ENCODE data around the gene LRP6.

LRP6 gene

DNA sequence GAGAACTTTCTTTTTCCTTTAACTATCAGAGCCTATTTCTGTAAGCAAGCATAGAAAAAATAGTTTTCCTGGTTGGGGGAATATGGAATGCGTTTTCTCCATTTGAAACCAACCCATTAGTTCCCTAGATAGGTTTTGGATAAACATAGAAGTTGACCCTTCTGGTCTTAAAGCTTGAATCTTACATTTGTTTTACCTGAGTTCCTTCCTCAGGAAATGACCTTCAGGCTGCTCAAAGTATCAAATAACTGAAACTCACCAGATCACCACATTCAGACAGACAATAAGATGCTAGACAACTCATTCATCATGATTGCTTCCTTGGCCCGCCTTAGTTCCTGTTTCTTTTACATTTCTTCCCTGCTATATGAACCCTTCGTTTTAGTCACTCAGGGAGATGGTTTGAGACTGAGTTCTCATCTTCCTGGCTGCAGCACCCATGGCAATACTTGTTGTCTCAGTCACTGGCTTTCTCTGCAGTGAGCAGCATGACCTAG is 52.2 kb downstream of the LRP6 start:
- DNase-seq (ENCODE audit: low read depth in 2 of 2) = no peak

DNA sequence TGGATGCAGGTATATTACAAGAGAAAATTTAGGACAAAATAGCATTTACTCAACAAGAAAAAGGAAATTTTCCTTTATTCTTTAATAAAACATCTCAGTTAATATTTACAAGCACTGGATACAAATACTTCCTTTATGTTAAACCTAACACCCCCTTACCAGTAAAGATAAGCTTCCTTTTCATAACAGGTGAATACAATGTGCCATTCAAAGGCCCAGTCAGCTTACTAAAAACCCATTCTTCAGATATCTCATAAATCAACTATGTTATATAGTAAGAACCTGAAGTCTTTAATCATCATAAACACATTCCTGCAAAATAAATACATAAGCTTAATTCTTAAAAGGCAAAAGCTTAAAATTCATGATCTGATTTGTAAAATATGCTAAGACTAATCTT is 52.6 kb downstream of the LRP6 start:
- DNase-seq (ENCODE audit: low read depth in 2 of 2) = no peak

DNA sequence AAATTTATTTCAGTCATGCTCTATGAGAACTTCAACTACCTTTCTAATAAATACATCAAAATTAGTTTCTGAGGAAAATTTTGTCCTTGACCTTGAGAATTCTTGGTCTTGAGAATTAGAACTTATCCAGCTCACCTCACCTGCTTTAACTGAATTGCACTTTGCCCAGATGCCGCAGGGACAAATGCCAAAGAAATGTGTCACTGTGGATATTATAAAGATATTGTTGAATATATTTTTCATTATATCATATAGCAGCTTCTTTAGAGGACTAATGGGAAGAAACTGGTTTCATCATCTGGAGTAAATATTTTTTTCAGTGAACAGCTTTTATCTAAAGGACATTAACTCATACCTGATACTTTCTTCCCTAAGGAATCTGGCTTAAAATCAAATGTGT is 54.1 kb downstream of the LRP6 start:
- DNase-seq (ENCODE audit: low read depth in 2 of 2) = no peak

DNA sequence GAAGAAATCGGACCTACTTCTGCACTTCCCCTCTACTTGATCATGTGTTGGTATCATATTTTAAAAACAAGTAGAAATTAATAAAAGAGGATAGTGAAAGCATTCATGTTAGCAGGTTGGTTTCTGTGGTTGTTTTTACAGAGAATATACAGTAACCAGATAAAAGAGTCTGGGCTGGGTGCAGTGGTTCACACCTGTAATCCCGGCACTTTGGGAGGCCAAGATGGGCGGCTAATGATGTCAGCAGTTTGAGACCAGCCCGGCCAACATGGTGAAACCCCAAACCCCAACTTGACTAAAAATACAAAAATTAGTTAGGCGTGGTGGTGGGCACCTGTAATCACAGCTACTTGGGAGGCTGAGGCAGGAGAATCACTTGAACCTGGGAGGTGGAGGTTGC is 55.9 kb downstream of the LRP6 start:
- DNase-seq (ENCODE audit: low read depth in 2 of 2) = no peak

DNA sequence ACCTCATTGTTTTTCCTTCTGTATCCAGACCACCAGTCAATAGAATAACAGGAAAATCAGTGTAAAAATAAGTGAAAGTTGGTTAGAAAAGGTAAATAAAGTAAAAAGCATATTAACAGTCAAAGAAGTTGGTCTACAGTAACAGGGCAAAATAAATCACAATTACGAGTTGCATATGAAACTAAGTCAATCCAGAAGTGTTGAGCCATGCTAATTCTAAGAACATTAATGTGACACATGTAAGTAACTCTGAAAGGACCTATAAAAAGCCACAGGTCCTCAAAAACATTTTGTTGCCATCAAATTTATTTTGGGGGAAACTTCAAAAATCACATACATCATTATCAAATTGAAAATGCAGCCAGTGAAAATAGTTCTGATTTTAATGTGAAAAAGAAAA is 56.4 kb downstream of the LRP6 start:
- no peak for DNase-seq (ENCODE audit: low read depth in 2 of 2)

DNA sequence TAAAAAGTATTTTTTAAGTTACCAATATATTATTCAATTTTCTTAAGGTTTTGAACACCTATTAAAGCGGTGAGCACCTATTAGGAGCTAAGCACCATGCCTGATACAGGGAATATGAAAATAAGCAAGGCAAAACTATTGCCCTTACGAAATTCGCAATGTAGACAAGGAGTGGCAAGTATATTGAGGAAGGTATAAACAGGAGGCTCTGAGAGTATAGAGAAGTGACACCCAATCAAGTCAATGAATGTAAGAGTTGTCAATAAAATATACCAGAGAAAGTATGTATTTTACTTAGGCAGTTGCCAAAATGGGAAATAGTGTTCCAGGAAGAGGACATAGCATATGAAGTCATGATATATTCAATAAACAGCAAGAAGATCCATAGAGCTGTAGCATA is 57.2 kb downstream of the LRP6 start:
- no peak for DNase-seq (ENCODE audit: low read depth in 2 of 2)

DNA sequence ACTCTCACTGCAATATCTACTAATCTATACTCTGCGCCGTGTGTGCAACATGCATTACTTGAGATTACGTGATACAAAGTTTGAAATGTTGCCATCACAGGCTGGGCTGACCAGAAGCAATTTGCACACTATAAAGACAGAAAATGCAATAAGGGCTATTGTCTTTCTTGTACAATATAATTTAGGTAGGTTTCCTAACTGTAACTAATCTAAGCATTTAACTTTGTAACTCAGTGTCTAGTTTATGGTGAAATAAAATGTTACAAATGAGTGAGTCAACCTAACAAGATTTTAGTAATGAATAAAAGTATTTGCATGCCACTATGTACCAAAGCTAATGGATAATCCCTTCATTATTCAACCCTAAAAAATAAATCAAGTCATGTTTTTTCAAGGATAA is 57.8 kb downstream of the LRP6 start:
- DNase-seq (ENCODE audit: low read depth in 2 of 2) = no peak

DNA sequence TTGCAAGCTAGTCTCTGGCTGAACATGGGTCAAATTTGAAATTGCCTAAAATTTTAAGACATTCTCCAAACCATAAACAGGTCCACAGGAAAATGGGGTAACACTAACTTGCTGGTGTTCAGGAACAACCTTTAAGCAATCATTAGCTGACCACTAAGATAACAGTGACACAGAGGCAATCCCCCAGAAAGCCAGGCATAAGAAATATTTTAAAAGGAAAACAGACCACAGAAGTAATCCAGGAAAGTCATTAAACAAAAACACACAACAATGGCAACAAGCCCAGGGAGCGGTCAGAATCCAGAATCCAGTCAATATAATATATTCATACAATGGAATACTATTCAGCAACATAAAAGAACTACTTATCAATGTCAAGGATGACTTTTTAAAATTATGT is 59.1 kb downstream of the LRP6 start:
- DNase-seq (ENCODE audit: low read depth in 2 of 2) = no peak

DNA sequence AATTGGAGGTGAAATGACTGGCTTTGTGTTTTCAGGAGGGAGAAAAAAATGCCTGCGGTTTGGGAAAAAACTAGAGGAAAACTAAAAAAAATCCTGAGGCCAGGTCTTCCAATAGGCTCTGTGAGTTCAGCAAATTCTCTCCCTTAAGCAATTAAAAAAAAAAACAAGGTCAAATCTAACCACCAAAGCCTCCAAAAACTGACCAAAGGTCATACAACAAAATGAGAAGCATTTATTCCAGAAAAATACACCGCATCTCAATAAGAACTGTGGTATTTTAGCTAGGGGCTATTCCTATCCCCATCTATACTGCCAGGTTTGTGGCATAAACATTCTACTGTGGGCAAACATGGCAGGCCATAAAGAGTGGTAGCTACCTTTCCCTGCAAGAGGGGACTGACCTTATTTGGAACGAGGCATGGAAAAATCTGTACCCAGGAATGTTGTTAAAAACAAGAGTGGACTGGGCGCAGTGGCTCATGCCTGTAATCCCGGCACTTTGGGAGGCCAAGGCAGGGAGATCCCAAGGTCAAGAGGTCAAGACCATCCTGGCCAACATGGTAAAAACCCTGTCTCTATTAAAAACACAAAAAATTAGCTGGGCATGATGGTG is 60.0 kb downstream of the LRP6 start:
- no peak for DNase-seq (ENCODE audit: low read depth in 2 of 2)

DNA sequence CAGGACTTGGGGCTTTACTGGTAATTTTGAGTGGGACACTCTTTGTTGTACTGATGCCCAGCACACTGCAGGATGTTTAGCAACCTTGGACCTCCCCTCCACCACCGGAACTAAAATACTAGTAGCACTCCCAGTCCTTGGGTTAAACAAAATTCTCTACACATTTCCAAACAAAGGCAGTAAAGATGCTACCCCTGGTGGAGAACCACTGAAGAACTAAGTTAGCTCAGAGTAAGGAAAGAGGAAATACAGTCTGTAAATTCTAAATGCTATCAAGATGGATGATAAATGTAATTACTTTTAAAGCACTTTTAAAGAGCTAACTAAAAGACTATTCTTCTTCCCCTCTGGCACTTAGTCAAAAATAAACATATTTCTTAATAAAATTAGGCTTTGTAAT is 64.1 kb downstream of the LRP6 start:
- no peak for DNase-seq (ENCODE audit: low read depth in 2 of 2)

DNA sequence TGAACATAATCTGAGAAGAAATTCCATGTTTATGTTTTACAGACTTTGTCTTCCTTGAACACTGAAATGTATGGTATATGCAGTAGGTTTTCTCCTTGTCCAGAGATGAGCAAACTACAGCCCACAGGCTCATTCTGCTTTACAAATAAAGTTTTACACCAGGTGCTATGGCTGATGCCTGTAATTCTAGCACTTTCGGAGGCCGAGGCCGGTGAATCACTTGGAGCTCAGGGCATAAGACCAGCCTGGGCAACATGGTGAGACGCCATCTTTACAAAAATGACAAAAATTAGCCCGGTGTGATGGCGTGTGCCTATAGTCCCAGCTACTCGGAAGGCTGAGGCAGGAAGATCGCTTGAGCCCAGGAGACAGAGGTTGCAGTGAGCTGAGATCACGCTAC is 64.7 kb downstream of the LRP6 start:
- no peak for DNase-seq (ENCODE audit: low read depth in 2 of 2)

DNA sequence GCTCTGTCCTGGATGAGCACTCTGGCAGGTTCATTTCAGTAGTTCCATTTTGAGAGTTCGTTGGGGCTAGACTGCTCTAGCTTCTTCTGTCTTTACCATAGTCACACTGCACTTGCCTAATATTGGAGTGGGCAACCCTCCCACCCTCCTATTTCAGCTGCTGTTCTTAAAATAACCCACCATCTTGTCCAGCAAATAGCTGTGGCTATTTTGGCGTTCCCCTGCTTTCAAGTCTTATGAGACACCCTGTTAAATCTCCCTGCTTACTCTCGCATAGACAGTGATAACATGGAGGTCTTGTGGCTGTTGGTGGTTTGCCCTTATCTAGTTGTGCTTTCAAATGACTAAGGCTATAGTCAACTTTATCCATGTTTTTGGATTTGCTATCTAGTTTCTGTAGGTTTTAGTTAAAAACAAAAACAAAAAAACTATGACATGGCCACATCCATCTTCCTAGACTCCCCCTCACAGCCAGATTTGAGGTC is 65.5 kb downstream of the LRP6 start:
- DNase-seq (ENCODE audit: low read depth in 2 of 2) = no peak

DNA sequence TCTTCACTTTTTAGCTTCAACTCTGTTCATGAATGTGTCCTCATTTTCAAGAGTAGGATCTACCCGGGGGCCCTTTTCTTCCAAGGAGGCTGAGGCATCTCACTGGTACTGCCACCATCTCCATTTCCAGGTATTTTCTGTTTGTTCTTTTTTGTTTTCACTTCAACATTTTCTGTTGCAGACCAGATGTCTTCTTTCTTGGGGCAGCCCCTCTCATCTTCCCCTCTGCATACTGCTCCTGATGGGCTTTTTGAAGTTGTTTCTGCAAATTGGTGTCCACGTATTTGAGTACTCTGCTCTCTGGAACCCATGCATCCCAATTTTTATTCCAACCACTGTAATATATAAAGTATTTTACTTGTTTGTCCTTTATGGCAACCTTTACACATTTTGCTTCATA is 66.5 kb downstream of the LRP6 start:
- DNase-seq (ENCODE audit: low read depth in 2 of 2) = no peak

DNA sequence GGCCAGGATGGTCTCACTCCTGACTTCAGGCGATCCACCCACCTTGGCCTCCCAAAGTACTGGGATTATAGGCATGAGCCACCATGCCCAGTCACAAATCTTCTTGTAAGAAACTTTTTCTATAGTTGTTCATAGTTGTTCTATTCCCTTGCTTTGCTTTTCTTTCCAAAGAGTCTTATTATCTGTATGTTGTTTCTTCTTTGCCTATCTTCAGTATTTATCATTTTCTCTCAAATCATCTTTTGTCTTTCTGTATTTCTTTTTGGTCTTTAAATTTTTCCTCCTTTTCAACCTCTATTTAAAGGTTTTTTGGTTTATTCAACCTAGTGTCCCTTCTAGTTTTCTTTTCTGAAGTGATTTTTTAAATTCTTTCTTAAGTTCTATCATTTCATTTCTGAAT is 68.7 kb downstream of the LRP6 start:
- DNase-seq (ENCODE audit: low read depth in 2 of 2) = no peak

DNA sequence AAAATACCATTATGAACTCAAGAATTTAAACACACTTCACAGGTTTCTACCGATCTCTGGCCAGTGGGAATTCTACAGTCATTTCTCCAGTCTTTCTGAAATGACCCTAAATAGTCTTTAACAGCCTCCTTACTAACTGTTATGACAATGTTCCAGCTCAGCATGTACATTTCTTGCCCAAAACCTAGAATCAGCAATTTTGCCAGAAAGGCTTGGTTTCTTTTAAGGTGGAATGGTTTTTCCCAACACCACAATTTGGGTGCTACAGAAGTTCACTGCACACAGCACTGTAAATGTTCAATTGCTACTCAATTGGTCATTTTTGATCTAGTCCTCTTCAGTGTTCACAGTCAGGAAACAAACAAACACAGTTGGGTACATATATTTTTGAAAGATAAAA is 69.7 kb downstream of the LRP6 start:
- DNase-seq (ENCODE audit: low read depth in 2 of 2) = no peak

DNA sequence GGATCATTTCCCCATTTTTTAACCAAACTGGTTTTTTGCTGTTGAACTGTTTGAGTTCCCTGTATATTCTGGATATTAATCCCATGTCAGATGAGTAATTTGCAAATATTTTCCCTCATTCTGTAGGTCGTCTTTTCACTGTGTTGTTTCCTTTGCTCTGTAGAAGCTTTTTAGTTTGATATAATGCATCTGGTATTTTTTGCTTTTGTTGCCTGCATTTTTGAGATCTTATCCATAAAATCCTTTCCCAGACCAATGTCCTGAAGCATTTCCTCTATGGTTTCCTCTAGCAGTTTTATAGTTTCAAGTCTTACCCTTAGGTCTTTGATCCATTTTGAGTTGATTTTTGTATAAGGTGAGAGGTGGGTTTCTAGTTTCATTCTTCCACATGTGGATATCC is 71.3 kb downstream of the LRP6 start:
- DNase-seq (ENCODE audit: low read depth in 2 of 2) = no peak

DNA sequence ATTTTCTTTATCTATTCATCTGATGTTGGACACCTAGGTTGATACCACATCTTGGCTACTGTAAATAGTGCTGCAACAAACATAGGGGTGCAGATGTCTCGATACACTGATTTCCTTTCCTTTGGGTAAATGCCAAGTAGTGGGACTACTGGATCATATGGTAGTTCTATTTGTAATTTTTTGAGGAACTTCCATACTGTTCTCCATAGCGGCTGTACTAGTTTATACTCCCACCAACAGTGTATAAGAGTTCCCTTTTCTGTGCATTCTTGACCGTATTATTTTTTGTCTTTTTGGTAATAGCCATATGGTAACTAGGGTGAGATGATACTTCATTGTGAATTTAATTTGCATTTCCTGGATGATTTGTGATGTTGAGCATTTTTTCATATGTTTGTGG is 71.8 kb downstream of the LRP6 start:
- no peak for DNase-seq (ENCODE audit: low read depth in 2 of 2)

DNA sequence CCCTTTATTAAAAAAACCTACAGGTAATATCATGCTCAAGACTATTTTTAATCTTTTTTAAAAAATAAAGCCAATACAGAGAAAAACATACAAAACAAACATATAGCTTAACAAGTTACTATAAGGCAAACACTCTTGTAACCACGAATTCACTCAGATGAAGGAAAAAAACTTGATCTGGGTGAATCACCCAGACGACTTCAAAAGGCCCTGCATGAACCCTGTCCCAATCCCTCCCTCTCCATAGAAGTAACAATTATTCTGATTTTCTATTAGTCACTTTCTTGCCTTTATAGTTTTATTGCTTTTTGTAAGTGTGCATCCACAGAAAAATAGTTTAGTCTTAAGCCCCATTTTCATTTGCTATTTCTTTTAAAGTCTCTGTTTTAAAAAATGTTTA is 72.6 kb downstream of the LRP6 start:
- DNase-seq (ENCODE audit: low read depth in 2 of 2) = no peak

DNA sequence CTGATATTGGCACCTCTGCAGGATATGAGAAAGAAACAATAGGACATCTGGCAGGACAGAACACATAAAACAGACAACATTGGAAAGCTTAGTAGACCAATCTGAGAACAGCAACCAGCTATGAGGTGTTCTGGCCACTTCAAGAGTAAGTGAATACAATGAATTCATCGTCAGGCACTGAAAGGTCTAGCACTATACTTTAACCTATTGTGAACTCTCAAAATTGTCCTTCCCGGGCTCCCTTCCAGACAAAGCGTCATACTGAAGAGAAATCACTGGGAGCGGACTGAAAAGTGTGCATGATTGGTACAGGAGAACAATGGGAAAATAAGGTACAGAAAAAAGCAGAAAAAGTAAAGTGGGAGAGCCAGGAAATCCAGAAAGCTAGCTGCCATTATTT is 75.8 kb downstream of the LRP6 start:
- no peak for DNase-seq (ENCODE audit: low read depth in 2 of 2)

DNA sequence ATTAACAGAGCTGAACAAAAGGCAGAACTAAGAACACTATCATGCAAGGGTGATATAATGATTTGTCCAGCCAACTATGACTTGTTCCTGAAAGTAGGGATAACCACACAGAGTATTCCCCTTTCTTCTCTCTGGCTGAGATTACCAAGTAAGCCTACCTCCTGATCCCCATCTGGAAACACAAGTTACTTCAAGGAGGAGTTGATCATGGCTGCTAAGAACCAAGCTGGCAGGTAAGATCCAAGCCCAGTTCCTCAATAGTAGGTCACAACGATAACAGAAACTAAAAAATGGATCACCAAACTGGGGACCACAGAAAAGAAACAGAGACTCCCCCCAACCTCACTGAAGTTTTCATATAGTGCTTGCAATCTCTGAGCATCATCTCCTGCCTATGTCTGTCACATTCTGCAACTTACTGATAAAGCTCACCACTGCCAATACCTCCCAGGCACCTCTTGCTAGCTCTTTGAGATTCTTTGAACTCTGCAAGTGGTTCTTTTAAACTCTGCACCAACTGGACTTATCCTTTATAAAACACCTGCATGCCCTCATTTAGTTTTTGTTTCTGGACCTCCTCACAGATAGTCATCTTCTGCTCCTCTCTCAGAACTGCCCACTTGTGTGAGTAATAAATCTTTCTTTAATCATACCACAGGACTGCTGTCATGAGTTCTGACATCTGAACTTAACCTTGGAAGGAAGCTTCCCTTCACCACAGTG is 76.6 kb downstream of the LRP6 start:
- no peak for DNase-seq (ENCODE audit: low read depth in 2 of 2)

DNA sequence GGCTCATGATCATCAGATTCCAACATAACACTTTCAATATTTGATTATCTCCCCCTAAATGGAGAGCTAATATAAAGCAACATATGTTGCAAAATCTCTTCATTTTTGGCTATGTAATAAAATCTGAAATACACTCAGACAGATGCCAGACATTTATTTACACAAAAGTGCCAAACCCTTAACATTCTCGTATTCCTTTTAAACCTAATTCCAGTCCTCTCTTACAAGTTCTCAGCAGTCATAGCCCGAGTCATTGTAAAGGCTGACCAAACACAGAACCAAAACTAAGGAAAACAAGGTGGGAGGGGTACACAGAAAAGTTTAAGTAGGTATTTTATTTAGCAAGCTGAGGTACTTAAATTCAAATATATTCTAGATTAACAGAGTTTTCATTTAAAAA is 81.4 kb downstream of the LRP6 start:
- DNase-seq (ENCODE audit: low read depth in 2 of 2) = no peak

DNA sequence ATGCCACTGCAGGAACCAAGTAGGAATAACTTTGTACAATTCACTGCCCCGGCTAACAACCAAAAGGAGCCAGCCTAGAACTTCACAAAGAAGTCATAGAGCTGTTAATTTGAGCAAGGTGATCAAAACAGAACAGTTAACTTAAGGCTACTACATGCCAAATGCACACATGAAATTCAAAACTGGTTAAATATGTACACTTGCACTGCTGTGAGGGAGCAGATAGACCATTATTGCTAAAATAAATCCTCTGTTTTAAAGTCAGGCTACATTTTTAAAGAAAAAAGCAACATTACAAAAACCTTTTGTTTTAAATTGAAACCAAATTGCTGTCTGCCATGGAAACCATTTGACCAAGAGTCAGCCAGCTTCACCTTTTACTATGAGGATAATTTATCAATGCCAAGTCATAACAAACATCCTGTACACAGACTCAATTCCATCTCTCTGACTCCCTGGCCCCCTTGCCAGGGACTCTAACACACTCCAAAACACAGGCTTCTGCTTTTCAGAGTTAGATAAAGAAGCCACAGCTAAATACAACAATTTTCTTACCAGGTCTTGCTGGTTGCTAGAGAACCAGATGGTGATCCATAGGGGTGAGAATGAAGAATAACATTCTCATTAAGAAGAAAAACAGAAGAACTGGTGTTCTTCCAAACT is 84.0 kb downstream of the LRP6 start:
- no peak for DNase-seq (ENCODE audit: low read depth in 2 of 2)

DNA sequence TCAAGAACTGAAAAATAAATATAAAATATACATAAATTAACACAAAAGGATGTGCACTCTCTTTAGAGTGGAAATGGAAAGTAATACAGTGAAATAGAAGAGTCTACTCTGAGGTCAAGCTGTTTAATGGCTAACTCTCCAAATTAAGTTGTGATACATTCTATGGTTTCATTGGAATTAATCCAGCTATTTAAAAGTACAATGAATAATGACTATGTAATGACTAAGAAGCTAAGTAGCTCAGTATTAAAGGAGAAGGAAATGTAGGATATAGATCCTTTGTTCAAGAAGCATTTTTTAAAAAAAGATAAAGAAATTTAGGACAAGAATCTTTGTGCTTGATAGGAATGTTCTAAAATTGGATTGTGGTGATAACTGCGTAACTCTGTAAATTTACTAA is 85.3 kb downstream of the LRP6 start:
- DNase-seq (ENCODE audit: low read depth in 2 of 2) = peak; percentile 36 to 56
